GM12878 (cell line): Measurements from ENCODE around the gene MDFIC. TPM values are rescaled to one million over a fixed set of nuclear protein-coding genes. Genes with fewer than 3 reads are reported as not detected.

ENCODE experiments used
- ATAC-seq: fragments of 200-7000 bp; cut with Tn5 transposase; 3 replicates; pipeline ENCODE4 v1.9.1; 2020; ENCODE audit warnings: mild to moderate bottlenecking, moderate library complexity
- BruUV-seq: library from RNA; stranded (reverse); fragments of 400-500 nt; replicated peaks from 2 replicates; lab custom pipeline; 2021; lab: Mats Ljungman, UMichigan
- CTCF ChIA-PET: fragments of 300-600 bp; sonication (Branson Sonifier 250); formaldehyde crosslinking; extraction: SDS; loops from one replicate; lab custom pipeline; 2021; ENCODE audit warnings: inconsistent platforms; lab: Yijun Ruan, JAX
- POLR2A ChIA-PET: fragments of 350-600 bp; formaldehyde crosslinking; extraction: SDS; loops from one replicate; lab custom pipeline; 2021; ENCODE audit warnings: inconsistent platforms; lab: Charles Lee
- RAD21 ChIA-PET: fragments of 300-600 bp; sonication (Branson Sonifier 250); formaldehyde crosslinking; loops from one replicate; lab custom pipeline; 2023; ENCODE audit warnings: antibody characterized with exemption; ENCODE audit not compliant: unreplicated experiment; lab: Charles Lee
- SMC1A ChIA-PET: fragments of 300-600 bp; sonication (Branson Sonifier 250); formaldehyde crosslinking; loops from one replicate; lab custom pipeline; 2023; ENCODE audit not compliant: unreplicated experiment, uncharacterized antibody; lab: Charles Lee
- DNase-seq: peaks from one replicate; pipeline ENCODE4 v3.0.0-alpha.2; 2011; ENCODE audit warnings: low read depth, low spot score
- FAIRE-seq: peaks from 3 replicates; lab custom pipeline; 2011; peaks lifted over from hg19 to GRCh38; lab: Jason Lieb, UNC
- H2AFZ ChIP-seq: 2 replicates; pipeline ENCODE4 v1.6.0; 2011; ENCODE audit warnings: low read depth, low read length, control low read depth; ENCODE audit not compliant: control insufficient read depth
- H3K27ac ChIP-seq: 2 replicates; pipeline ENCODE4 v1.5.1; 2011; ENCODE audit warnings: control low read depth; ENCODE audit not compliant: control insufficient read depth, insufficient read depth
- H3K27me3 ChIP-seq, 2 experiments: replicated peaks in 1 of 2; 2 replicates each; pipeline versions ENCODE4 v1.6.0 to v1.6.1; 2011; ENCODE audit warnings: low read length in 1 of 2; ENCODE audit not compliant: control insufficient read depth in 2 of 2, insufficient read depth in 2 of 2
- H3K36me3 ChIP-seq, 2 experiments: 2 replicates each; pipeline ENCODE4 v1.5.1; 2011; ENCODE audit warnings: low read length in 1 of 2; ENCODE audit not compliant: control insufficient read depth in 2 of 2, insufficient read depth in 2 of 2
- H3K4me1 ChIP-seq: 2 replicates; pipeline ENCODE4 v1.6.1; 2011; ENCODE audit warnings: mild to moderate bottlenecking, low read length, moderate library complexity, mixed read lengths; ENCODE audit not compliant: control insufficient read depth, insufficient read depth
- H3K4me2 ChIP-seq: 2 replicates; pipeline ENCODE4 v1.6.0; 2011; ENCODE audit warnings: control low read depth; ENCODE audit not compliant: control insufficient read depth, insufficient read depth
- H3K4me3 ChIP-seq: fragments of 200-600 bp; sonication (generic); 2 replicates; pipeline ENCODE4 v1.5.1; 2016
- H3K79me2 ChIP-seq: 2 replicates; pipeline ENCODE4 v1.6.0; 2011; ENCODE audit warnings: low read length; ENCODE audit not compliant: control insufficient read depth, insufficient read depth
- H3K9ac ChIP-seq: 2 replicates; pipeline ENCODE4 v1.8.0; 2011; ENCODE audit warnings: low read length, control low read depth, mixed read lengths; ENCODE audit not compliant: control insufficient read depth, insufficient read depth
- H3K9me3 ChIP-seq: replicated peaks from 3 replicates; pipeline ENCODE4 v1.5.1; 2011; ENCODE audit warnings: mild to moderate bottlenecking, low read length; ENCODE audit not compliant: control insufficient read depth, insufficient read depth
- H4K20me1 ChIP-seq: 2 replicates; pipeline ENCODE4 v1.6.0; 2011; ENCODE audit not compliant: control insufficient read depth, insufficient read depth
- BMI1 ChIP-seq: fragments of 450-650 bp; IDR thresholded peaks from 2 replicates; pipeline ENCODE4 v1.6.1; 2016; ENCODE audit warnings: mild to moderate bottlenecking, moderate library complexity, borderline replicate concordance
- CBFB ChIP-seq: IDR thresholded peaks from 2 replicates; pipeline ENCODE4 v1.6.1; 2016; ENCODE audit warnings: antibody characterized with exemption, low read depth
- FOXM1 ChIP-seq: IDR thresholded peaks from 2 replicates; pipeline ENCODE4 v1.6.1; 2012; ENCODE audit warnings: low read depth, mild to moderate bottlenecking, inconsistent platforms, low read length, moderate library complexity
- GATAD2B ChIP-seq: fragments of 450-650 bp; conservative IDR thresholded peaks from 2 replicates; pipeline ENCODE4 v1.6.1; 2017; ENCODE audit warnings: low read depth, mild to moderate bottlenecking, moderate library complexity
- MTA2 ChIP-seq: fragments of 450-650 bp; IDR thresholded peaks from 2 replicates; pipeline ENCODE4 v1.6.1; 2016; ENCODE audit warnings: low read depth, mild to moderate bottlenecking, moderate library complexity
- NBN ChIP-seq: fragments of 450-650 bp; IDR thresholded peaks from 2 replicates; pipeline ENCODE4 v1.6.1; 2016
- NFYA ChIP-seq: IDR thresholded peaks from 2 replicates; pipeline ENCODE4 v1.6.1; 2011; ENCODE audit warnings: low read depth, mild to moderate bottlenecking, low read length, improper control_type of control experiment, borderline replicate concordance
- SMC3 ChIP-seq: IDR thresholded peaks from 2 replicates; pipeline ENCODE4 v1.6.1; 2011; ENCODE audit warnings: low read length, improper control_type of control experiment, borderline replicate concordance
- SPI1 ChIP-seq: IDR thresholded peaks from 2 replicates; pipeline ENCODE4 v1.6.1; 2011; ENCODE audit warnings: low read depth, mild to moderate bottlenecking, low read length, moderate library complexity, borderline replicate concordance; ENCODE audit not compliant: insufficient read depth
- ZNF207 ChIP-seq: fragments of 450-650 bp; IDR thresholded peaks from 2 replicates; pipeline ENCODE4 v1.6.1; 2014; ENCODE audit warnings: antibody characterized with exemption, mild to moderate bottlenecking, borderline replicate concordance
- ZNF622 ChIP-seq: fragments of 450-650 bp; IDR thresholded peaks from 2 replicates; pipeline ENCODE4 v1.6.1; 2017; ENCODE audit warnings: mild to moderate bottlenecking, inconsistent platforms
- WGBS: methylation state at CpG from one replicate; pipeline ENCODE4 v1.1.6; 2016; ENCODE audit warnings: low lambda C conversion rate; ENCODE audit not compliant: insufficient replicate concordance, insufficient coverage; ENCODE audit errors: missing lambda C conversion rate; 5-methylcytosine and 5-hydroxymethylcytosine counted together
- in situ Hi-C: fragments of 300-500 bp; cut with MboI; formaldehyde crosslinking; loops from 9 replicates; pipeline ENCODE4 v1.14.3; 2018; ENCODE audit warnings: mixed read lengths
- intact Hi-C: fragments of 100-400 bp; cut with micrococcal nuclease; formaldehyde crosslinking; loops from one replicate; pipeline ENCODE4 v1.14.2; 2022; ENCODE audit not compliant: unreplicated experiment
- polyA plus RNA-seq, 11 experiments: library from polyadenylated mRNA; depleted of rRNA in 4 of 11; unstranded in 6 of 11; stranded (reverse) in 5 of 11; fragments of >200 nt; fragmentation: Nextera tagmentation in 4 of 11; fragmentation: Illumina TruSeq in 1 of 11; extraction: Ambion mirVana in 4 of 11; extraction: Trizol in 1 of 11; gene quantifications; 1 replicate in 1 of 11; 2 replicates in 10 of 11; pipeline versions ENCODE4 v1.2.1 to v1.2.3, GENCODE V29; 2011 to 2016; ENCODE audit warnings: inconsistent platforms in 2 of 11, missing spikeins in 2 of 11, low read depth in 1 of 11
- total RNA-seq, 4 experiments: library from RNA; depleted of rRNA in 3 of 4; stranded (reverse); fragments of >200 nt in 3 of 4; fragmentation: Illumina TruSeq in 1 of 4; extraction: Trizol in 1 of 4; gene quantifications; 2 replicates each; pipeline versions ENCODE4 v1.2.1 to v1.2.3, GENCODE V29; 2013 to 2021
- TF ChIP-seq, protein P1 (sequence below): fragments of 450-650 bp; formaldehyde crosslinking; IDR thresholded peaks from 2 replicates; pipeline ENCODE4 v1.4.0; 2022; ENCODE audit warnings: mild to moderate bottlenecking, moderate library complexity
- TF ChIP-seq, protein P2 (sequence below): fragments of 450-650 bp; IDR thresholded peaks from 2 replicates; pipeline ENCODE4 v1.6.1; 2017; ENCODE audit warnings: mild to moderate bottlenecking, moderate library complexity
- TF ChIP-seq, protein P3 (sequence below), 3 experiments: IDR thresholded peaks in 2 of 3; conservative IDR thresholded peaks in 1 of 3; 2 replicates each; pipeline ENCODE4 v1.5.1; 2011; ENCODE audit warnings: low read depth in 3 of 3, low read length in 3 of 3, mild to moderate bottlenecking in 3 of 3, control low read depth in 2 of 3, moderate library complexity in 2 of 3, inconsistent platforms in 1 of 3, mixed read lengths in 1 of 3; ENCODE audit not compliant: control insufficient read depth in 2 of 3, insufficient read depth in 1 of 3; ENCODE audit errors: extremely low read depth in 1 of 3

Gene MDFIC
- total and polyA plus RNA-seq, 10 of the 15 experiments (the other 5 are each of a cell fraction or from before 2014, with no cell fraction given): 7.3 to 58.4 (median 40.0) TPM

GRCh38 chr7:114939484-114940097, 17.7 kb downstream of the MDFIC start:
- Histone ChIP-seq H3K9me3 (no peaks in the 10 kb centered on the region; the same call in 1 of the 3 replicates), H3K4me1 (peaks cover 47% of the 10 kb centered on the region), H3K27me3 (no peaks in the 10 kb centered on the region), H3K4me2 (peak overlapping the region; percentile 10; the same call in 1 of the 2 replicates), H3K79me2 (peaks cover 86% of the 10 kb centered on the region), H2AFZ (no peak overlapping the region), H3K36me3 (peaks cover under 1 to 6% of the 10 kb centered on the region in 2 experiments; a peak in 3 of 4 replicates), H3K4me3 (no peak overlapping the region), H4K20me1 (no peaks in the 10 kb centered on the region), H3K9ac (no peak overlapping the region), H3K27ac (no peak overlapping the region; the same call in 1 of the 2 replicates)
- ChIA-PET CTCF (interaction anchor here (0.8 to 3.7 kb wide), 21 partner anchors 12 to 513 kb away, joined by 3 to 107 read pairs (median 4); no protein-coding TSS in a partner anchor), RAD21 (interaction anchor here (0.7 to 5.5 kb wide), 11 partner anchors 11 to 912 kb away, joined by 3 to 109 read pairs (median 3); partner anchors contain the start of gene MDFIC), SMC1A (interaction anchor here (0.7 to 15.8 kb wide), 17 partner anchors 10 to 162 kb away, joined by 3 to 154 read pairs (median 5); partner anchors contain the start of gene MDFIC), POLR2A (interaction anchor here (0.7 to 1.3 kb wide), 4 partner anchors 9 to 71 kb away, joined by 3 to 4 read pairs (median 3); no protein-coding TSS in a partner anchor)
- DNase-seq (no peak), ATAC-seq (peak; percentile 51), FAIRE-seq (no peak)
- no TSS peak for BruUV-seq
- 43% methylated on average over 3 of the region's 3 CpGs for WGBS
- intact Hi-C loops: loop anchor here (5.0 kb wide), 1 partner anchor 72 kb away; no protein-coding TSS in a partner anchor
- in situ Hi-C loops: no loop called here
- TF ChIP-seq NFYA (no peak), ZNF622 (no peak), FOXM1 (no peak), MTA2 (no peak), SMC3 (peak; percentile 45; the same call in 1 of the 2 replicates), SPI1 (no peak), BMI1 (no peak), CBFB (no peak), NBN (no peak), ZNF207 (no peak), GATAD2B (no peak)
- TF ChIP-seq, protein P1, sequence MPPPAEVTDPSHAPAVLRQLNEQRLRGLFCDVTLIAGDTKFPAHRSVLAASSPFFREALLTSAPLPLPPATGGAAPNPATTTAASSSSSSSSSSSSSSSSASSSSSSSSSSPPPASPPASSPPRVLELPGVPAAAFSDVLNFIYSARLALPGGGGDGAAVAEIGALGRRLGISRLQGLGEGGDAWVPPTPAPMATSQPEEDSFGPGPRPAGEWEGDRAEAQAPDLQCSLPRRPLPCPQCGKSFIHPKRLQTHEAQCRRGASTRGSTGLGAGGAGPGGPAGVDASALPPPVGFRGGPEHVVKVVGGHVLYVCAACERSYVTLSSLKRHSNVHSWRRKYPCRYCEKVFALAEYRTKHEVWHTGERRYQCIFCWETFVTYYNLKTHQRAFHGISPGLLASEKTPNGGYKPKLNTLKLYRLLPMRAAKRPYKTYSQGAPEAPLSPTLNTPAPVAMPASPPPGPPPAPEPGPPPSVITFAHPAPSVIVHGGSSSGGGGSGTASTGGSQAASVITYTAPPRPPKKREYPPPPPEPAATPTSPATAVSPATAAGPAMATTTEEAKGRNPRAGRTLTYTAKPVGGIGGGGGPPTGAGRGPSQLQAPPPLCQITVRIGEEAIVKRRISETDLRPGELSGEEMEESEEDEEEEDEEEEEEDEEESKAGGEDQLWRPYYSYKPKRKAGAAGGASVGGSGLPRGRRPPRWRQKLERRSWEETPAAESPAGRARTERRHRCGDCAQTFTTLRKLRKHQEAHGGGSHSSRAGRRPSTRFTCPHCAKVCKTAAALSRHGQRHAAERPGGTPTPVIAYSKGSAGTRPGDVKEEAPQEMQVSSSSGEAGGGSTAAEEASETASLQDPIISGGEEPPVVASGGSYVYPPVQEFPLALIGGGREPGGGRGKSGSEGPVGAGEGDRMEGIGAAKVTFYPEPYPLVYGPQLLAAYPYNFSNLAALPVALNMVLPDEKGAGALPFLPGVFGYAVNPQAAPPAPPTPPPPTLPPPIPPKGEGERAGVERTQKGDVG: no peak
- TF ChIP-seq, protein P2, sequence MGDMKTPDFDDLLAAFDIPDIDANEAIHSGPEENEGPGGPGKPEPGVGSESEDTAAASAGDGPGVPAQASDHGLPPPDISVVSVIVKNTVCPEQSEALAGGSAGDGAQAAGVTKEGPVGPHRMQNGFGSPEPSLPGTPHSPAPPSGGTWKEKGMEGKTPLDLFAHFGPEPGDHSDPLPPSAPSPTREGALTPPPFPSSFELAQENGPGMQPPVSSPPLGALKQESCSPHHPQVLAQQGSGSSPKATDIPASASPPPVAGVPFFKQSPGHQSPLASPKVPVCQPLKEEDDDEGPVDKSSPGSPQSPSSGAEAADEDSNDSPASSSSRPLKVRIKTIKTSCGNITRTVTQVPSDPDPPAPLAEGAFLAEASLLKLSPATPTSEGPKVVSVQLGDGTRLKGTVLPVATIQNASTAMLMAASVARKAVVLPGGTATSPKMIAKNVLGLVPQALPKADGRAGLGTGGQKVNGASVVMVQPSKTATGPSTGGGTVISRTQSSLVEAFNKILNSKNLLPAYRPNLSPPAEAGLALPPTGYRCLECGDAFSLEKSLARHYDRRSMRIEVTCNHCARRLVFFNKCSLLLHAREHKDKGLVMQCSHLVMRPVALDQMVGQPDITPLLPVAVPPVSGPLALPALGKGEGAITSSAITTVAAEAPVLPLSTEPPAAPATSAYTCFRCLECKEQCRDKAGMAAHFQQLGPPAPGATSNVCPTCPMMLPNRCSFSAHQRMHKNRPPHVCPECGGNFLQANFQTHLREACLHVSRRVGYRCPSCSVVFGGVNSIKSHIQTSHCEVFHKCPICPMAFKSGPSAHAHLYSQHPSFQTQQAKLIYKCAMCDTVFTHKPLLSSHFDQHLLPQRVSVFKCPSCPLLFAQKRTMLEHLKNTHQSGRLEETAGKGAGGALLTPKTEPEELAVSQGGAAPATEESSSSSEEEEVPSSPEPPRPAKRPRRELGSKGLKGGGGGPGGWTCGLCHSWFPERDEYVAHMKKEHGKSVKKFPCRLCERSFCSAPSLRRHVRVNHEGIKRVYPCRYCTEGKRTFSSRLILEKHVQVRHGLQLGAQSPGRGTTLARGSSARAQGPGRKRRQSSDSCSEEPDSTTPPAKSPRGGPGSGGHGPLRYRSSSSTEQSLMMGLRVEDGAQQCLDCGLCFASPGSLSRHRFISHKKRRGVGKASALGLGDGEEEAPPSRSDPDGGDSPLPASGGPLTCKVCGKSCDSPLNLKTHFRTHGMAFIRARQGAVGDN: no peak
- TF ChIP-seq, protein P3, sequence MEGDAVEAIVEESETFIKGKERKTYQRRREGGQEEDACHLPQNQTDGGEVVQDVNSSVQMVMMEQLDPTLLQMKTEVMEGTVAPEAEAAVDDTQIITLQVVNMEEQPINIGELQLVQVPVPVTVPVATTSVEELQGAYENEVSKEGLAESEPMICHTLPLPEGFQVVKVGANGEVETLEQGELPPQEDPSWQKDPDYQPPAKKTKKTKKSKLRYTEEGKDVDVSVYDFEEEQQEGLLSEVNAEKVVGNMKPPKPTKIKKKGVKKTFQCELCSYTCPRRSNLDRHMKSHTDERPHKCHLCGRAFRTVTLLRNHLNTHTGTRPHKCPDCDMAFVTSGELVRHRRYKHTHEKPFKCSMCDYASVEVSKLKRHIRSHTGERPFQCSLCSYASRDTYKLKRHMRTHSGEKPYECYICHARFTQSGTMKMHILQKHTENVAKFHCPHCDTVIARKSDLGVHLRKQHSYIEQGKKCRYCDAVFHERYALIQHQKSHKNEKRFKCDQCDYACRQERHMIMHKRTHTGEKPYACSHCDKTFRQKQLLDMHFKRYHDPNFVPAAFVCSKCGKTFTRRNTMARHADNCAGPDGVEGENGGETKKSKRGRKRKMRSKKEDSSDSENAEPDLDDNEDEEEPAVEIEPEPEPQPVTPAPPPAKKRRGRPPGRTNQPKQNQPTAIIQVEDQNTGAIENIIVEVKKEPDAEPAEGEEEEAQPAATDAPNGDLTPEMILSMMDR (IDR thresholded peaks at IDR 0.05 in 2 of 3, conservative IDR thresholded peaks at IDR 0.05 in 1 of 3; ENCODE audit: control insufficient read depth in 2 of 3, extremely low read depth in 1 of 3, insufficient read depth in 1 of 3, low read depth in 3 of 3, low read length in 3 of 3): peak; percentile 44 to 57 (median 55); a peak in 5 of 6 replicates
